ENCODE measurements around the gene SUPT16H.
"Not testable (repeated sequence)": the region's sequence is repeated elsewhere in the genome, so short reads cannot be mapped to it uniquely, and the experiment has no call there.

The SUPT16H gene

DNA sequence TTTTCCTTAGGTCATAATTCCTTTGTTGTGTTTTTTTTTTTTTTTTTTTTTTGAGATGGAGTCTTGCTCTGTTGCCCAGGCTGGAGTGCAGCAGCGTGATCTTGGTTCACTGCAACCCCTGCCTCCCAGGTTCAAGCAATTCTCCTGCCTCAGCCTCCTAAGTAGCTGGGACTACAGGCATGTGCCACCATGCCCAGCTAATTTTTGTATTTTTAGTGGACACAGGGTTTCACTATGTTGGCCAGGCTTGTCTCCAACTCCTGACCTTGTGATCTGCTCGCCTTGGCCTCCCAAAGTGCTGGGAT lies 81.0 kb downstream of the SUPT16H start:
- not testable (repeated sequence) for DNase-seq (ENCODE audit: low read depth in 2 of 3, low spot score in 2 of 3)

DNA sequence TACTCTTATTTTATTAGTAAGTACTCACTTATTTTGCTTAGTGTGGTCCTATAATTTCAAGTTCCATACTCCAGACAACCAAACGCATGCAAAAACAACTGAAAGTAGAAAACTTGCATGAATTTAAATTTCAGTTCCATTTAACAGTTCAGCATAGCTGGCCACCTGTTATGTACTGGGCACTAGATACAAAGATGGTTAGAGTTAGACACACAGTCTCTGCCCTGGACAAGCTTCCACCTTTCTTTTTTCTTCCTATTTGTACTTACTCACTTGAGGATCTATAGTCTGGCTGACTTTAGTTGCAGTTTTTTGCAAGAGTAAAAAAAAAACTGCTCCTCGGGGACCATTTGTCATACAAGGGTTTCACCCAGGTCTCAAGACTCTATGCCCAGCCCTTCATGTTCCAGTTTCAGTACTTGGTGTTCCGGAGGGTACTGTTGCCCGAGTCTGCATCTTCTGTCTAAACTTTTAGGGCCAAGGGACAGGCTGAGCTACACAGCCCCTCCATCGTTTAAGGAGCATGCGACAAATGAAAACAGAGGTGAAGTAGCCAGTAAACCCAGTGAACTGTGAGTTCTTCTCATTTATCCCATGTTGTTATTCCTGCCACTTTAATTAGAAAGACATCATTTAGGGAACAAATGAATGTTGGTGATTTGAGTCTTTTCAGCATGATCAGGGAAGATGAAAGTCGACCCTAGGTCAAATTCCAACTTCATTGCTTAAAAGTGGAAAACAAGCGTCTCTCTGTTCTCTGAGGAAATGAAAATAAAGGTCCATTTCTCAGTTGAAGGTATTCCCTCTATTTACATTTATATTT lies 81.6 kb downstream of the SUPT16H start:
- no peak for DNase-seq (ENCODE audit: low read depth in 2 of 3, low spot score in 2 of 3)
